ENCODE results near the gene HEMGN.
"Not testable (repeated sequence)": the region's sequence is repeated elsewhere in the genome, so short reads cannot be mapped to it uniquely, and the experiment has no call there.

HEMGN gene, protein sequence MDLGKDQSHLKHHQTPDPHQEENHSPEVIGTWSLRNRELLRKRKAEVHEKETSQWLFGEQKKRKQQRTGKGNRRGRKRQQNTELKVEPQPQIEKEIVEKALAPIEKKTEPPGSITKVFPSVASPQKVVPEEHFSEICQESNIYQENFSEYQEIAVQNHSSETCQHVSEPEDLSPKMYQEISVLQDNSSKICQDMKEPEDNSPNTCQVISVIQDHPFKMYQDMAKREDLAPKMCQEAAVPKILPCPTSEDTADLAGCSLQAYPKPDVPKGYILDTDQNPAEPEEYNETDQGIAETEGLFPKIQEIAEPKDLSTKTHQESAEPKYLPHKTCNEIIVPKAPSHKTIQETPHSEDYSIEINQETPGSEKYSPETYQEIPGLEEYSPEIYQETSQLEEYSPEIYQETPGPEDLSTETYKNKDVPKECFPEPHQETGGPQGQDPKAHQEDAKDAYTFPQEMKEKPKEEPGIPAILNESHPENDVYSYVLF

DNA sequence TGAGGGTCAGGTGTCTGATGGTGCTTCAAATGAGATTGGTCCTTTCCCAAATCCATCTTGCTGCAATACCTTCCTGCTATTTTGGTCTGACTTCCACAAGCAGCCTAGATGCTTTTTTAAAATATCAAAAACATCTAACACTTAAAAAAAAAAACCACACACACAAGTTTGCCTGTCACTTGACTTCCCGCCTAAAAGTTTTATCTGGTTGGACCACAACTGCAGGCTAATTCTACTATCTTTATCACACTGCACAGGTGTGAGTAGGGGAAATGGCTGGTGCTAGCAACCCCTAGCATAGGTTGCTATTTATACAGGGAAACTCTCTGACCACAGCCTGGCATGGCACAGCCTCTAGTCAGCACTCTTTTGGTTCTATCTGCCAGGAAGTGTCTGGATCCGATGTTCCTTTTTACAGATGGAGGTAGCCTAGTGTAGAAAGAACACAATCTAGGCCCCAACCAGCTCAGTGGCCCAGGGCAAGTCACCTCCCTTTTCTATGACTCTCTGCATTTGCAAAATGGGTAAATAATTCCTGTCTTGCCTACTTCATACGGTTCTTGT lies at the start of gene HEMGN:
TSS of gene HEMGN (minus strand) at position 92 of the 564 bp plus-strand sequence. CDS start at position 56, 36 bp downstream.
- no peak for DNase-seq

DNA sequence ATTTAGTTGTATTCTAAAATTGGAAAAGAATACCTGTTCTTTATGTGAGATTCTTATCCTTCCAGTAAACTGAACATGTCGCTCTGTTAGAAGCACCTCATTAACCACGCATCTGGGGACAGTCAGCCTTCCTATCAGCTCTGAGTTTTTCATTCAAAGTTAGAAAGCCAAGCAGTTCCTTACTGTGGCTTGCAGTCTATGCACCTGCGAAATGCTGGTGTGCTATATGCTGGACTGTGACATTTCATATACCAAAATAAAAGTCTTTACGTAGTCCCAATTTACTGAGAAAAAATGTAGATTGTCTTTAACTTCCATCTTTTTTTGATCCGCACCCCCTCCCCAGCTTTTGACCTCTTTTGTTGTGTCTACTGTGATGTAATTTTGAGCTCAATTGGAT lies 49.5 kb upstream of the HEMGN start:
- DNase-seq: no peak

DNA sequence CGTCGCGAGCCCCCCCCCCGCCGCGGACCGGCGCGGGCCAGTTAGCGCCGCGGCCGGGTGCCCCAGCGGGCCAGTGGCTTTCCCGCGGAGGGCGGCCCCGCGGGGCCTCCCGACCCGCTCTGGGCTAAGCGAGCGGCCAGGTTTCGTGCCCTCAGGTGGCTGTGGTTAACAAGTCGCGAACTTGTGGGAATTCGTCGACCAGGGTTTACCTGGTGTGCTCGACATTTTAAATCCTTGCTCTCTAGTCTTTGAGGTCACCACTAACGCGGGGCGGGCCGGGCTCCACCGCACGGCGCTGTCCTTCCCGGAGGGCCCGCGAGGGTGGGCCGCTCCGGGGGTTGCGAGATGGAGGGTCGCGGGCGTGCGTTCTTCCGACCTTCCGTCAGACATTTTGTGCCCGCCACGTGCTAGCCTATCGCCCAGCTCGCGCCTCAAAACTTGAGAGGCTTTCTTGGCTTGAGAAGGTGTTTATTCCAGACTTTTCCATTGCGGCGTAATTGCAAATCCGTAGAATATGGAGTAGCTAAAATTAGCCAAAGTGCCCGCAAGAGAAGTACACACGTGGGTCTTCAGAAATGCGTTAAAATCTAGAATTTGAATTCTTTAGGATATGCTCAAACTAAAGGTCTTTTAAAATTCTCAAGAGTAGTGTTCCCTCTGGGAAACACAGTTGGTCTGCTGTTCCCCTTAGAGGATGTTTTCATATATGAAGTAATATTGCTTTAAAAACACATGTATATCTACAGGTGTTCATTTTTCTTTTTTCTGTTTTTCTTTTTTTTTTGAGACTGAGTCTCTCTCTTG lies 47.3 kb upstream of the HEMGN start:
- peak in 3 of 4 experiments; percentile 2 to 38 (median 24) for DNase-seq

DNA sequence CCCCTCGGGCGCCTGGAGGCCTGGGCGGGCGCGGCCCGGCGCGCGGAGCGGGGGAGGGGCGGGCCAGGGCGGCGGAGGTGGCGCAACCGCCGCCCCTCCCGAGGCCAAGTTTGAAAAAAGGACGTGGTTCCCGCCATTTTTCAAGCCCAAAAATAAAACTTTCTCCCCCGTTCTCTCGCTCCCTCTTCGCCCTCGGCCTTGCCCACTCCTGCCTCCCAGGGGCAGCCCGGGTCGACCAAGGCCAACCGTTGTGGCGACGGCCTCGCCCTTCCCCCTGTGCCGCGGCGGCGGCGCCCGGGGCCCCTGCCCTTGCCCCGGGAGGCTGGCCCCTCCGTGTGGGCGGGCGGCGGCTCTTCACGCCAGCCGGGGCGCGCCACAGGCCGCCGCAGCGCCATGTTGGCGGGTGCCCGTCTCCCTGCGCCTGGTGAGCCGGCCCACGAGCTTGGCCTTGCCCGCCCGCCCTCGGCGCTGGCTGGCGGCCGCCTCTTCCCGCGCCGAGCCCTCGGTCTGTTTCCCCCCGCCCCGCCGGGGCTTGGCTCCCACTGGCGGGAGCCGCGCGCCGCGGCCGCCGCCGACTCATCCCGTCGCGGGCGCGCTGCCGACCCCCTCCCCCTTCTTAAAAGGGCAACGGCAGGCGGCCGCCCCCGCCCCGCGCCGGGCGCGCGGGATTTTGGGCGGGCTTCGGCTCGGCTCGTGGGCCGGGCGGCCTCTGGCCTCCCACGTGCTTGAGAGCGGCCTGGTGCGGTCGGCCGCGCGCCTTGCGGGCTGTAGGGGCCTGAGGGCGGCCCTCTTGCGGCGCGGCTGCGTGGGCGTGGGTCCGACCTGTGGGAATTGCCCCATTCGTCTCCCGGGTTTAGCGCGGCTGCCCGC lies 46.5 kb upstream of the HEMGN start:
- DNase-seq: peak; percentile 65 to 68 (median 66)

DNA sequence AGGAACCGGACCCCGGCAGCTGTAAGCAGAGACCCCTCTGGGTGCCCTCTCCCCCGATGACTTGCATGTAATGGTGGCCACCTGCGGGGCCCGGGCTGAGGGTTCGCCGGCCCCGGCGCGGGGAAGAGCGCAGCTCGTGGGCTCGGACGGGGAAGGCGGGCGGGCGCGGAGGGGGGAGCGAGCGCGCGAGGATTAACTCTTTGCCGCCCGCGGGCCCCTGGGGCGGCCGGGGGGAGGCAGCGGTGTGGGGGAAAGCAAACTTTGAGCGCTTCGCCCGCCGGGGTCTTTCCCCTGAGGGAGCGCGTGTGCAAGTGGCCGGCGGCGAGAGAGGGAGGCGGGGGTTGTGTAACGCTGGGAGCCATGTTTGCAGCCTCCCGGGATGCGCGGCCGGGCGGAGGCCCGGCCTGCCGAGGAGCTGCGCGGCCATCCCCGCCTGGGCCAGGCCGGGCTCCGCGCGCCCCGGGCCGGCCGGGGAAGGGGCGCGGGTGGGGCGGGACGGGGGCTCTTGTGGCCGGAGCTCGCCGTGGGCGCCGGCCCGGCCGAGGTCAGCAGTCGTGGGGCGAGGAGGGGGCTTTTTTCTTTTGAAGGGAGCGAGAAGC lies 45.7 kb upstream of the HEMGN start:
- DNase-seq: peak; percentile 48 to 50 (median 49)

DNA sequence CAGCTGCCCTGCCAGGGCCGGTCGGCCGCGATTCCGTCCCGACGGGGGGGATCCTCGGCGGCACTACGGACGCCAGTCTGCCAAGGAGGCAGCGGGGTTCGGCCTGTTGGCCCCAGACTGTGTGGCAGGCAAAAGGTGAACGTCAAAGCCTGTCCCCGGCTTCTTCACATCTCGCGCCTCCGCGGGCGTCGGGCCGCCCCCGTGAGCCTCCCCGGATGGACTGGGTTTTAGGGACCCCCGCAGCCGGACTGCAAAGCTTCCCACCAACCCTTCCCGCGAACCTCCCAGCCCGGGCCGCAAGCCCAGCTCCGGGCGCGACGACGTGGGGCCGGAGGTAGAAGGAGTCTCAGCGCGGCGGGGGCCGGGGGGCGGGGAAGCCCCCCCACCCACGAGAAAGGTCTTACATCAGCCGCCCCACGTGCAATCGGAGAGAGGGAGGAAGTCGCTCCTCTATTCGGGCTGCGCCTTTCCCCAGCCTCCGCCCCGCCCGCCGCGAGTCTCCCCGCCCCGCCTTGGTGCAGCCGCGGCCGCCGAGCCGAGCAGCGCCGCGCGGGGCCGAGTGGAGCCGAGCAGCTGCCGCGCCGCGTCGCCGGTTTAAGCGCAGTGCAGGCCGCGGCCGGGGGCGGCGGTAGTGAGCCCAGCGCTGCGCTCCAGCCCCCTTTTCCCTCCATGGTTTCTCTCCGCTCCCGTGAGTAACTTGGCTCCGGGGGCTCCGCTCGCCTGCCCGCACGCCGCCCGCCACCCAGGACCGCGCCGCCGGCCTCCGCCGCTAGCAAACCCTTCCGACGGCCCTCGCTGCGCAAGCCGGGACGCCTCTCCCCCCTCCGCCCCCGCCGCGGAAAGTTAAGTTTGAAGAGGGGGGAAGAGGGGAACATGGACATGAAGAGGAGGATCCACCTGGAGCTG lies 45.0 kb upstream of the HEMGN start, which contains the start of gene ANP32B:
TSS of gene ANP32B (plus strand) at position 659 of the 906 bp plus-strand sequence. CDS start at position 874, 215 bp downstream.
- peak; percentile 83 to 93 (median 90) for DNase-seq

DNA sequence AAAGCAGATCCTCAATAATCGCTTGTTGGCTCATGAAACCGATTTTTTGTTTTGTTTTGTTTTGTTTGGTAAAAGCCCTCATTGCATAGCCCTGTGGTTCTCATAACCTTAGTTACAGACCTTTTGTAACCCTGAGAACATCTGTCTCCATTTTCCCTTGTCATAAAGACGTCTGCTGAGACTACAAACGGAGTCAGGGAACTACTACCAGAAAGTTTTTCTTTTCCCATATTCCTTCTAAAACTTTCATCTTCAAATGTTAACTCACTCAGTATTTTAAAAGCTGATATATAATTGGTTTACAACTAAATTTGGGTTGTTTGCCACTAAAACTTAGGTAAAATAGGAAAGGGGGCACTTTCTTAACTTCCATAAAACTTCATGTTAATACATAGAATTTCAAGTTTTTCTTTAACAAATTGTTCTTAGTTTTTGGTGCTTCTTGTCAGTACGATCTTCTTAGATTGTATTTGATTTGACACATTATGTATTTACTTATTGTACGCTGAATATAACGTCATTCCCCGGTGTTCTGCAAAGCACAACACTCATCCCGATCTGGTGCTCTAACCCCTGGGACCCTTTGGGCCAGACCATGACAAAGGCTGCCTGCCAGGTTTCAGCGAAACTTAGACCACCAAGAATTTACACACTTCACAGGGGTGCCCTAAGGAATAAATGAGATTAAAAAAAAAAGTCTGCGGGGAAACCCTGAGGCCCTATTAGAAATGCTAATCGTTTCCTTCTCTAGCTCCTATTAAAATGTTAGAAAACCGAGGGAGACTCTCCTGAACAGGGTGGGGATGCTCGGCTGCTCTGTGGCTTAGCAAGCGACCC lies 44.1 kb upstream of the HEMGN start:
- DNase-seq: no peak

DNA sequence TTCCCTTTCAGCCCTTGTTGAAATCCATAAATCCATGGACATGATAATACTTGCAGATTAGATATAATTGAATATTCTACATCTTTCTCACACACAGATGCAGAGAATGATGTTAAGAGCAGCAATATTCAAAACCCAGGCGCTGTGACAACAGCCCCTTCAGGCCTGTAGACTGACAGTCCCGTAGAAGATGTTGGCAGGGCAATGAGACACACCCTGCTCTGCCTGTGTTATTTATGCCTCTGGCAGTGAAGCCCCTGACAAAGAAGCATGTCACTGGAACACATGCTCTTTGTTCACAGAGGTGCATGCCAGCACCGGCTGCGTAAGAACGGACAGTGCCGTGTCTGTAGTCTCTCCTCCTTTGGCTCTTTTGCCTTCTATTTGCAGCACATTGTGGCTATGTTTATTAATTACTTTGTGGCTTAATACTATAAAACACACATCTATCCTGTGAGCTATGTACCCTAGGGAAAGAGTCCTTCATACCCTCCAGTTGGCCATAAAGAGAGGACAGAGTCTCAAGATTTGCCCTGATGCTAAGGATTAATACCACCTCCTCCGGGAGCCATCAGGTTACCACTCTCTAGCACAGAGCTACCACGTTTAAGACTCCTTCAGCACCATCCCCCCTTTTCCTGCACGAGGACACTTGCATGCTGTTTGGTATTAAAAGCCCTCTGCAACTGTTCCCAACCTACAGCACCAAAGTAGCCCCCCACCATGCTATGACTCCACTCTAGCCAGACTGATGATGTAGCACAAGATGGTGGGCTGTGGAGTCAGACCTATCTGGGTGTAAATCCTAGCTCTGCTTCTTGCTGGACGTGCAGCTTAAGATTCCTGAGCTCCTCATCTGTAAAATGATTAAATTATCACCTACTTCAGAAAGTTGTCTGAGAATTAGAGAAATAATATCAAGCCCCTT lies 43.2 kb upstream of the HEMGN start:
- DNase-seq: no peak

DNA sequence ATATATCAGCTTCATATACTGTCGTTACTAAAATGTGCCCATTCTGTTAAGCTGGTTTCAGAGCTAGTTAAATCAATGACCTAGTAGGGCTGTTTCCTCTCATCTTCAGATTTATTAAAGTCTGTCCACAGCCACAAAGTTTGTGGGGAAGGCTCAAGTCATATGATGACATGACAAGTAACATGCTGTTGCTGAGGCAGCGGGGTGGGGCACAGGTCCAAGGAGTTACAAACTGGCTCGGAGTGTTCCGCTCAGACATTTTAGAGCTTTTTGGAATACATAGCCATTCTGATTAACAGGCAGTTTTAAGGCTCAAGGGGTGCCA lies 42.5 kb upstream of the HEMGN start:
- DNase-seq: no peak

DNA sequence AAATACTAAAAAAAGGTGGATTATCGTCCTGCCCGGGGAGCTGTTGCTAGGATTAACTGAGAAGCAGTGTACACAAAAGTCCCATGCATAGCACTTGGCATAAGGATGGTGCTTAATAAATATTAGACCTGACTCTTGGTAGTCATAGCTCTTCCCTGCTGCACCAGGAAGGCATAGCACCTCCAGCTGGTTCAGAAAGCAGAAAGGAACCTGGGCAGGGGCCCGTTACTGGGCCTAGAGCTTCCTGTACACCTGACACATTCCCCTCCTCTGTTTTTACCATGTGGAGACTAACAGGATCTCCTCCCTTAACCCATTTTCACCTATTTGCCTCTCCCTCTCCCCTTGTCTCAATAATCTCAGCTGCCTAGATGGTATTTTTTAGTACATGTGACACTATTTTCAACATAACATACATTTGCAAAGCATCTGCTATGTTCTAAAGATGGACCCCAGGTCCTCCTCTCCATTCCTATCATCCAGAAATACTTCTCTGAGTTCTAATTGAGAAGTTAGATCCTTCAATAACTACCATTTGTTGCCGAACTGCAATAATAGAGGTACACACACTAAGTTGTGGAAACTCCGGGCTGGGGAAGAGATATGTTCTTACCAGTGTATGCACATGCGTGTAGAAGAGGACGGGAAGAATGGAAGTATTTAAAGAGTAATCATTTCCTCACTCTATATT lies 42.0 kb upstream of the HEMGN start:
- no peak for DNase-seq

DNA sequence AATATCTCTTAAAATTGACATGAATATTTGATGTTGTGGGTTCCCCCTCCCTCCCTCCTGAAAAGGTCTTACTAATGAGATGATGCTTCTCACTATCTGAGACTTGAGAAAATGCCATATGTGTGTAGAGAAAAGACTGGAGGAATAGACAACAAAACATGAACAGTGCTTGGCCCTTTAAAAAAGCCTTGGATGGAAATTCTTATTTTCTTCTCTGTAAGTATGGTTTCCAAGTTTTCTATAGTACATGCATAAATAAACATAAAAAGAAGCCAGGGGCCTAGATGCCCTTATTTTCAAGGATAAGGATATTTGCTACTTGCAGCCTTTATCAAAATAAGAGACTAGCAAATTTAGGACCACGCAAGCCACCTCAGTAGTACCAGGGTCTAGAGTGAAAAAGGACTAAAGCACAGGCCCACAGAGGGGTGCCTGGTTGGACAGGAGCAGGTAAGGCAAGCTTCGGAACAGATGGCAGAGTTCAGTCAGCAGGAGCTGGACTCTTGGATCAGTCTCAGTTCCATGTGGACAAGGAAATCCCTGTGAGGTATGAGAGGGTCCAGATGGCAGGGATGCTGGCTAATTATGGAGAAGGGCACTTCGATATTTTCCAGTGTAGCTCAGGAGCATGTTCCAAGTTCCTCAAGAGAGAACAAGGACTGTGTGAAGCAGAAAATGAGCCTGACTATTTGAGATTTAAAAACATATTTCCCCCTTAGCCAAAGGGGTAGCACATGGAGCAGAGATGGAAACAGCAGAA lies 40.6 kb upstream of the HEMGN start:
- no peak for DNase-seq

DNA sequence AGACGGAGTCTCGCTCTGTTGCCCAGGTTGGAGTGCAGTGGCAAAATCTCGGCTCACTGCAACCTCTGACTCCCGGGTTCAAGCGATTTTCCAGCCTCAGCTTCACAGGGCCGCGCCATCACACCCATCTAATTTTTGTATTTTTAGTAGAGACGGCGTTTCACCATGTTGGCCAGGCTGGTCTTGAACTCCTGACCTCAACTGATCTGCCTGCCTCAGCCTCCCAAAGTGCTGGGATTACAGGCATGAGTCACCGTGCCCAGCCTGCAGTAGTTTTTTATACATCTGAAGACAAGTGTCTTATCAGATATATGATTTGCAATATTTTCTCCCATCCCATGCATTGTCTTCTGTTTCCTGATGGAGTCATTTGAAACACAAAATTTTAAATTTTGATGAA lies 38.7 kb upstream of the HEMGN start:
- not testable (repeated sequence) for DNase-seq

DNA sequence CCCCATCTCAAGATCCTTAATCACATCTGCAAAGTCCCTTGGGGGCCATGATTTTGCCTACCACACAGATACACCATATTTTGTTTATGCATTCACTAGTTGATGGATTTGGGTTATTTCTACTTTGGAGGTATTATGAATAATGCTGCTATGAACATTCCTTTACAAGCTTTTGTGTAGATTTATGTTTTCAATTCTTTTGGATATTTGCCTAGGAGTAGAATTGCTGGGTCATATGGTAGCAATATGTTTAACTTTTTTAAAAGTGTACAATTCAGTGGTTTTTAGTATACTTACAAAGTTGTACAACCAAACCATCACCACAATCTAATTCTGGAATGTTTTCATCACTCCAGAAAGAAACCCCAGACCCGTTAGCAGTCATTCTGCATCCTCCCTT lies 37.4 kb upstream of the HEMGN start:
- no peak for DNase-seq

DNA sequence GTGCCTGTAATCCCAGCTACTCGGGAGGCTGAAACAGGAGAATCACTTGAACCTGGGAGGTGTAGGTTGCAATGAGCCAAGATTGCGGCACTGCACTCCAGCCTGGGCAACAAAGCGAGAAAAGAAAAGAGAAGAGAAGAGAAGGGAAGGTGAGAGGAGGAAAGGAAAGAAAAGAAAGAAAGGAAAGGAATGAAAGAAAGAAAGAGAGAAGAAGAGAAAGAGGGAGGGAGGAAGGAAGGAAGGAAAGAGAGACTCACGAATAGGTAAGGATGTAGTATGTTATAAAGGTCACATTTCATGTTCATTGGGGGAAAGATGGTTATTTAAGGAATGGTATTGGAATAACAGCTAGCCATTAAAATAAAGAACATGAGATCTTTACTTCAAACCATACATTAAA lies 34.8 kb upstream of the HEMGN start:
- no peak for DNase-seq

DNA sequence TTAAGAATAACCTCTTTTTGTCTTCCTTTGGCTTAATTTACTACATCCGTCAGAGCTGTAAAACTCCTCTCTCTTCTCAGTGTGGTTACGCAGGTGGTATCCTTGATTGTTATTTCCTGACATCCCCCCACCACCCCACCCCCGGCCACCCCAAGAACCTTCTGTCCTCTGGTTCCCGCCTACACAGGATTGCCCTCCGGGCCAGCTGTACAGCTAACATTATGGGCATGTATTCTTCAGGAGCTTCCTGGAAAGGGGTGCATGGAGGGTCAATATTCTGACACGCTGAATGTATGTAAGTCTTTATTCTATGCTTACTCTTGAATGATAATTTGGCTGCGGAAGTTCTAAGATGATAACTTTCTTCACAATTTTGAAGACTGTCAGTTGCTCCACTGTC lies 32.2 kb upstream of the HEMGN start:
- DNase-seq: no peak

DNA sequence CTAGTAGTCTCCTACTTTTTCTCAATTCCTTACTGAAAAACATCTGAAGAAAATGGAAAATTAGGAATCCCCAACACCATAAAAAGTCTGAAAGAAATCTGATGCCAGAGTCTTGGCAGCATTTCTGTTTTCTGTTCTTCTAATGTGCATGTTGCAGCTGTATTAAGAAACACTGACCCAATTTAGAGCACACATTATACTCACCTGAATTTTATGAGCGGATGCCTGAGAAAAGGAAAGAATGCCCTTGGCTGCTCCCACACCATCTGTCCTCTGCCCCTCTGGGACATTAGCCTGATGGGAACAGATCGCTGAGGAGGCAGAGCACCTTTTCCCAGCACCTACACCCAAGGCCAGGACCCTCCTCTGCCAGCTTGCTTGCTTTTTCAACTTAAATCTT lies 31.0 kb upstream of the HEMGN start:
- DNase-seq: no peak

DNA sequence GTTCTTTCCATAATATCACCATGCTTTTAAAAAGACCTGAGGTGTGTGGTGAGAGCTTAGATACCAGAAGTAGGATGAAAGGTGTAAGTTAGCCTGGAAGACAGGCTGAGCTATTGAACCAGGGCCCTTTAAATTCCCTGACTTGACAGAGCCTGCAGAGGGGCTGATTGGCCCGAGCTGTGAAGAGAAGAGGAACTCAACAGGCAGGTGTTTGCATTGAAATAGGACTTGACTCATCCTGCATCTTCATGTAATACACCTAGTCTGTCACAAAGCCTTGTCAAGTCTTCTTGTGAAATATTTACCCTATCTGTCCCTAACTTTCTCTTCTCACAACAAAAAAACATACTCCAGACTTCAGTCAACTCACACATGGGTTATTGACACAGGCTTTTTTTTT lies 28.5 kb upstream of the HEMGN start:
- DNase-seq: no peak

DNA sequence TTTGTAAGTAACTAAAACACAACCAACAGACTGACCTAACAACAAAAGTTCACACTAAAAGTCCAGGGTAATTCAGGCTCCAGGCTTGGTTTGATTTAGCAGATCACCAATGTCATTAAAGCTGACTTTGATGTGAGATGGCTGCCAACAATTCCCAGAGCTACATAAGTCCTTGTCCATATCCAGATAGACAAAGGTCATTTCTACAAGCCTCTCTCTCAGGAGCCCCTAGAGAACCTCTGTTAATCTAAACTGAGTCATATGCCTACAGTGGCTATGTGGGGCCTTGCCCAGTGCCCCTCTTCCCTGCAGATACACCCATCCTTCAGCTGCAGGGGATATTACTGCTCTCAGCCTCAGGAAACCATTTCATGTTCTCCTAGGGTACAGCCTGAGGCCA lies 26.9 kb upstream of the HEMGN start:
- no peak for DNase-seq
